ENCODE data around the gene HECW1. TPM values are rescaled to one million over a fixed set of nuclear protein-coding genes. Genes with fewer than 3 reads are reported as not detected.

The HECW1 gene
- total RNA-seq, 3 donors from 2014 or later = 0.76 to 1.6 (median 1.2) TPM

- H3K4me1 ChIP-seq (ENCODE audit: low read depth) = no peaks in the 10 kb centered on the region
- H3K9me3 ChIP-seq = no peaks in the 10 kb centered on the region
- no peaks in the 10 kb centered on the region for H3K36me3 ChIP-seq (ENCODE audit: low read depth)
- H3K4me3 ChIP-seq = no peak overlapping the region
- DNase-seq = no peak
- intact Hi-C loops (cut with DNase I, micrococcal nuclease) = no loop called here
- no peak for TF ChIP-seq CTCF (IDR thresholded peaks at IDR 0.05)
- no peak for ATAC-seq
Measured at GRCh38 chr7:43298617-43299016, 186.2 kb downstream of the HECW1 start.

- intact Hi-C loops (cut with DNase I, micrococcal nuclease) = no loop called here
- H3K4me3 ChIP-seq = no peak overlapping the region
- no peak for DNase-seq
- H3K4me1 ChIP-seq (ENCODE audit: low read depth) = no peaks in the 10 kb centered on the region
- ATAC-seq = no peak
- no peak for TF ChIP-seq CTCF (IDR thresholded peaks at IDR 0.05)
- no peaks in the 10 kb centered on the region for H3K9me3 ChIP-seq
- H3K36me3 ChIP-seq (ENCODE audit: low read depth) = no peaks in the 10 kb centered on the region
Measured at GRCh38 chr7:43300121-43300520, 187.7 kb downstream of the HECW1 start.

- DNase-seq (no peak), ATAC-seq (no peak)
- no peaks in the 10 kb centered on the region for H3K9me3 ChIP-seq
- H3K4me3 ChIP-seq = no peak overlapping the region
- intact Hi-C loops (cut with DNase I, micrococcal nuclease) = no loop called here
- no peaks in the 10 kb centered on the region for H3K4me1 ChIP-seq (ENCODE audit: low read depth)
- H3K36me3 ChIP-seq (ENCODE audit: low read depth) = no peaks in the 10 kb centered on the region
- no peak for TF ChIP-seq CTCF (IDR thresholded peaks at IDR 0.05)
Measured at GRCh38 chr7:43302211-43302711, 189.8 kb downstream of the HECW1 start.

GRCh38 chr7:43302773-43303460, 190.5 kb downstream of the HECW1 start:
- Histone ChIP-seq H3K36me3 (ENCODE audit: low read depth) (no peaks in the 10 kb centered on the region), H3K9me3 (no peaks in the 10 kb centered on the region), H3K4me3 (no peak overlapping the region), H3K4me1 (ENCODE audit: low read depth) (no peaks in the 10 kb centered on the region)
- TF ChIP-seq CTCF (IDR thresholded peaks at IDR 0.05) = no peak
- DNase-seq = no peak
- intact Hi-C loops (cut with DNase I, micrococcal nuclease) = no loop called here
- ATAC-seq = no peak

GRCh38 chr7:43303740-43304241, 191.3 kb downstream of the HECW1 start:
- no peak for ATAC-seq
- no peak for TF ChIP-seq CTCF (IDR thresholded peaks at IDR 0.05)
- Histone ChIP-seq H3K4me1 (ENCODE audit: low read depth) (no peaks in the 10 kb centered on the region), H3K36me3 (ENCODE audit: low read depth) (no peaks in the 10 kb centered on the region), H3K4me3 (no peak overlapping the region), H3K9me3 (no peaks in the 10 kb centered on the region)
- intact Hi-C loops (cut with DNase I, micrococcal nuclease) = no loop called here
- DNase-seq = no peak
